Neural cell (in vitro differentiated cells): ENCODE results near the gene AKT1S1. TPM values are rescaled to one million over a fixed set of nuclear protein-coding genes. Genes with fewer than 3 reads are reported as not detected.

ENCODE experiments used
- H2AFZ ChIP-seq: fragments of 200-600, 300-800 bp; sonication (generic), shearing (Covaris generic); 2 replicates; pipeline ENCODE4 v1.6.0; 2014; ENCODE audit warnings: low read depth, mild to moderate bottlenecking, antibody characterized with exemption, low read length, moderate library complexity
- H3F3A ChIP-seq: fragments of 200-600 bp; shearing (Covaris generic); 2 replicates; pipeline ENCODE4 v1.6.1; 2016; ENCODE audit warnings: mild to moderate bottlenecking, moderate library complexity, mixed read lengths, antibody characterized with exemption, low read length; ENCODE audit not compliant: insufficient read depth, poor library complexity, severe bottlenecking
- H3K27ac ChIP-seq: fragments of 200-600, 300-800 bp; sonication (generic), shearing (Covaris generic); 2 replicates; pipeline ENCODE4 v1.5.1; 2014; ENCODE audit warnings: mild to moderate bottlenecking, low read length, moderate library complexity
- H3K27me3 ChIP-seq: fragments of 300-800, 200-600 bp; sonication (generic), shearing (Covaris generic); 2 replicates; pipeline ENCODE4 v1.6.0; 2014; ENCODE audit warnings: mild to moderate bottlenecking, low read depth, low read length, moderate library complexity; ENCODE audit not compliant: insufficient read depth
- H3K36me3 ChIP-seq: fragments of 300-800, 200-600 bp; sonication (generic), shearing (Covaris generic); 2 replicates; pipeline ENCODE4 v1.5.1; 2014; ENCODE audit warnings: mild to moderate bottlenecking, antibody characterized with exemption, low read length, moderate library complexity; ENCODE audit not compliant: insufficient read depth
- H3K4me2 ChIP-seq: fragments of 300-800, 200-600 bp; sonication (generic), shearing (Covaris generic); 2 replicates; pipeline ENCODE4 v1.6.0; 2014; ENCODE audit warnings: mild to moderate bottlenecking, low read length
- H3K4me3 ChIP-seq: fragments of 300-800, 200-600 bp; sonication (generic), shearing (Covaris generic); 2 replicates; pipeline ENCODE4 v1.5.1; 2014; ENCODE audit warnings: mild to moderate bottlenecking, low read length, moderate library complexity
- H3K79me2 ChIP-seq: fragments of 200-600 bp; shearing (Covaris generic); replicated peaks from 2 replicates; pipeline ENCODE4 v1.6.0; 2014; ENCODE audit warnings: mild to moderate bottlenecking, low read length, moderate library complexity; ENCODE audit not compliant: insufficient read depth
- H3K9ac ChIP-seq: fragments of 300-800, 200-600 bp; sonication (generic), shearing (Covaris generic); 2 replicates; pipeline ENCODE4 v1.6.1; 2016; ENCODE audit warnings: mild to moderate bottlenecking, low read length, mixed read lengths
- H3K9me2 ChIP-seq: fragments of 200-600 bp; shearing (Covaris generic); 2 replicates; pipeline ENCODE4 v1.6.1; 2016; ENCODE audit warnings: mild to moderate bottlenecking, low read length, mixed read lengths; ENCODE audit not compliant: insufficient read depth
- H3K9me3 ChIP-seq: fragments of 200-600, 300-800 bp; sonication (generic), shearing (Covaris generic); 2 replicates; pipeline ENCODE4 v1.6.1; 2016; ENCODE audit warnings: mild to moderate bottlenecking, mixed run types, low read length, moderate library complexity, mixed read lengths
- H4K20me1 ChIP-seq: fragments of 200-600 bp; shearing (Covaris generic); 2 replicates; pipeline ENCODE4 v1.6.1; 2016; ENCODE audit warnings: mild to moderate bottlenecking, mixed run types; ENCODE audit not compliant: insufficient read depth
- CTCF ChIP-seq: fragments of 450-650 bp; IDR thresholded peaks from 2 replicates; pipeline ENCODE4 v1.5.1; 2014; ENCODE audit warnings: antibody characterized with exemption, mild to moderate bottlenecking, moderate library complexity; ENCODE audit not compliant: poor library complexity, severe bottlenecking
- EP300 ChIP-seq: fragments of 450-650 bp; conservative IDR thresholded peaks from 2 replicates; pipeline ENCODE4 v1.6.1; 2014; ENCODE audit warnings: antibody characterized with exemption, mild to moderate bottlenecking, moderate library complexity; ENCODE audit not compliant: poor library complexity, severe bottlenecking
- EZH2 ChIP-seq: fragments of 200-600, 300-800 bp; shearing (Covaris generic), sonication (generic); IDR thresholded peaks from 2 replicates; pipeline ENCODE4 v1.6.1; 2014; ENCODE audit warnings: antibody characterized with exemption, low read length, borderline replicate concordance, mild to moderate bottlenecking; ENCODE audit not compliant: insufficient read depth, poor library complexity, severe bottlenecking
- MXI1 ChIP-seq: fragments of 450-650 bp; conservative IDR thresholded peaks from 2 replicates; pipeline ENCODE4 v1.6.1; 2014; ENCODE audit warnings: antibody characterized with exemption, mild to moderate bottlenecking; ENCODE audit not compliant: poor library complexity, severe bottlenecking
- POLR2AphosphoS5 ChIP-seq: IDR thresholded peaks from 2 replicates; pipeline ENCODE4 v1.6.1; 2012
- REST ChIP-seq: IDR thresholded peaks from 2 replicates; pipeline ENCODE4 v1.6.1; 2012; ENCODE audit warnings: borderline replicate concordance
- SMC3 ChIP-seq: fragments of 450-650 bp; conservative IDR thresholded peaks from 2 replicates; pipeline ENCODE4 v1.6.1; 2014; ENCODE audit warnings: antibody characterized with exemption, mild to moderate bottlenecking, moderate library complexity; ENCODE audit not compliant: poor library complexity
- TAF1 ChIP-seq: IDR thresholded peaks from 2 replicates; pipeline ENCODE4 v1.6.1; 2012; ENCODE audit warnings: low read depth
- polyA plus RNA-seq: library from polyadenylated mRNA; depleted of rRNA; stranded (reverse); fragments of >200 nt; gene quantifications from 2 replicates; pipeline ENCODE4 v1.2.3, GENCODE V29; 2014

The AKT1S1 gene
- polyA plus RNA-seq, 1 donor from 2014 or later, result 4.8 TPM

- peaks cover 63% of the 10 kb centered on the region for H3K79me2 ChIP-seq
Measured at GRCh38 chr19:49921871-49922795, 45.0 kb upstream of the AKT1S1 start.

More at GRCh38 chr19:49921871-49922795, 45.0 kb upstream of the AKT1S1 start:
- Histone ChIP-seq H3K27me3 (no peaks in the 10 kb centered on the region), H4K20me1 (no peaks in the 10 kb centered on the region), H3K36me3 (no peaks in the 10 kb centered on the region), H3K9me2 (no peaks in the 10 kb centered on the region), H3K9me3 (no peaks in the 10 kb centered on the region), H3K4me2 (no peak overlapping the region), H3K9ac (no peak overlapping the region), H3K4me3 (no peak overlapping the region), H3K27ac (no peak overlapping the region), H2AFZ (no peak overlapping the region), H3F3A (no peaks in the 10 kb centered on the region)
- TF ChIP-seq POLR2AphosphoS5 (no peak), CTCF (no peak), TAF1 (no peak), REST (no peak), EZH2 (no peak), EP300 (no peak), MXI1 (no peak), SMC3 (no peak)
